GM18951 (cell line): ENCODE data around the gene BICDL1.
A peak's percentile ranks its signal among the peaks of the same experiment; 100 is the strongest.

ENCODE experiments used
- POLR2A ChIP-seq: IDR thresholded peaks from 4 replicates; pipeline ENCODE4 v1.6.1; 2011; ENCODE audit warnings: mild to moderate bottlenecking; ENCODE audit not compliant: insufficient read length, insufficient read depth; ENCODE audit errors: extremely low read depth
- in situ Hi-C: fragments of 300-500 bp; cut with MboI; formaldehyde crosslinking; loops from one replicate; pipeline ENCODE4 v1.12.0; 2022; ENCODE audit warnings: low sequenced_read_pairs, mixed read lengths, inconsistent platforms; ENCODE audit not compliant: unreplicated experiment

The BICDL1 gene

GRCh38 chr12:120090626-120091295 is 101.7 kb downstream of the BICDL1 start:
- in situ Hi-C loops = no loop called here
- no peak for TF ChIP-seq POLR2A

GRCh38 chr12:120091371-120092090 is 102.5 kb downstream of the BICDL1 start:
- TF ChIP-seq POLR2A = no peak

GRCh38 chr12:120092551-120093335 is 103.7 kb downstream of the BICDL1 start:
- in situ Hi-C loops = no loop called here
- no peak for TF ChIP-seq POLR2A

More at GRCh38 chr12:120091371-120092090, 102.5 kb downstream of the BICDL1 start:
- in situ Hi-C loops = no loop called here

- no peak for TF ChIP-seq POLR2A
- in situ Hi-C loops = no loop called here
Observed at GRCh38 chr12:120093336-120093591, 104.2 kb downstream of the BICDL1 start.

GRCh38 chr12:120093592-120094355 is 104.7 kb downstream of the BICDL1 start:
- in situ Hi-C loops = no loop called here
- TF ChIP-seq POLR2A = no peak

GRCh38 chr12:120094485-120094884 is 105.4 kb downstream of the BICDL1 start:
- in situ Hi-C loops = no loop called here
- TF ChIP-seq POLR2A = no peak

GRCh38 chr12:120095331-120095730 is 106.3 kb downstream of the BICDL1 start:
- in situ Hi-C loops = no loop called here
- TF ChIP-seq POLR2A = no peak

GRCh38 chr12:120095736-120096135 is 106.7 kb downstream of the BICDL1 start:
- TF ChIP-seq POLR2A = peak; percentile 14
- in situ Hi-C loops = no loop called here

GRCh38 chr12:120096671-120097202 is 107.7 kb downstream of the BICDL1 start:
- in situ Hi-C loops = no loop called here
- no peak for TF ChIP-seq POLR2A

GRCh38 chr12:120098756-120099470 is 109.9 kb downstream of the BICDL1 start:
- TF ChIP-seq POLR2A = no peak

GRCh38 chr12:120099738-120100137 is 110.7 kb downstream of the BICDL1 start:
- TF ChIP-seq POLR2A = no peak
- in situ Hi-C loops = no loop called here

More at GRCh38 chr12:120098756-120099470, 109.9 kb downstream of the BICDL1 start:
- in situ Hi-C loops = no loop called here

GRCh38 chr12:120100630-120101029 is 111.6 kb downstream of the BICDL1 start:
- TF ChIP-seq POLR2A = no peak
- in situ Hi-C loops = no loop called here
